ENCODE results near the gene ITGA7. TPM values are rescaled to one million over a fixed set of nuclear protein-coding genes. Genes with fewer than 3 reads are reported as not detected.

ITGA7 gene
- total RNA-seq, 1 donor from 2014 or later = 43.4 TPM

GRCh38 chr12:55718624-55719275, 11.0 kb upstream of the ITGA7 start:
- H3K27me3 Mint-ChIP-seq (ENCODE audit: insufficient read depth, low read depth) = peaks cover 18% of the 10 kb centered on the region
- H3K4me2 ChIP-seq = peak overlapping the region; percentile 79

GRCh38 chr12:55718015-55718414, 10.3 kb upstream of the ITGA7 start:
- H4K20me1 ChIP-seq (ENCODE audit: low read depth) = no peaks in the 10 kb centered on the region
- Mint-ChIP-seq H3K27ac (peak overlapping the region; percentile 97), H3K27me3 (ENCODE audit: insufficient read depth, low read depth) (peaks cover 20% of the 10 kb centered on the region), H3K36me3 (peaks cover 3% of the 10 kb centered on the region), H3K4me3 (peak overlapping the region; percentile 92), H3K9me3 (peaks cover 6% of the 10 kb centered on the region), H3K4me1 (peaks cover 41% of the 10 kb centered on the region)
- peaks cover 16% of the 10 kb centered on the region for H3K79me2 ChIP-seq (ENCODE audit: low read depth)
- H3K27ac ChIP-seq = peak overlapping the region; percentile 86
- H3K4me1 ChIP-seq = peaks cover 31% of the 10 kb centered on the region
- H3K4me2 ChIP-seq = peak overlapping the region; percentile 79
- peak; percentile 77 for DNase-seq (ENCODE audit: low spot score)
- peak overlapping the region; percentile 27 for H3K9ac ChIP-seq
- H3K9me3 ChIP-seq (ENCODE audit: low read depth) = no peaks in the 10 kb centered on the region
- no peaks in the 10 kb centered on the region for H3K36me3 ChIP-seq
- H3K4me3 ChIP-seq = peak overlapping the region; percentile 88
- TF ChIP-seq EZH2 (IDR thresholded peaks at IDR 0.05) (no peak), CTCF (IDR thresholded peaks at IDR 0.05) (no peak), EZH2phosphoT487 (IDR thresholded peaks at IDR 0.05) (no peak)
- H2AFZ ChIP-seq (replicated peaks) = no peak overlapping the region
- peaks cover 38% of the 10 kb centered on the region for H3F3A ChIP-seq (ENCODE audit: low read depth)
- no peaks in the 10 kb centered on the region for H3K27me3 ChIP-seq

More at GRCh38 chr12:55718624-55719275, 11.0 kb upstream of the ITGA7 start:
- Mint-ChIP-seq H3K4me3 (peak overlapping the region; percentile 92), H3K9me3 (peaks cover 6% of the 10 kb centered on the region), H3K27ac (peak overlapping the region; percentile 97), H3K4me1 (peaks cover 43% of the 10 kb centered on the region), H3K36me3 (peaks cover 6% of the 10 kb centered on the region)
- Histone ChIP-seq H3K9me3 (ENCODE audit: low read depth) (no peaks in the 10 kb centered on the region), H3K27ac (peak overlapping the region; percentile 86), H3K4me1 (peaks cover 31% of the 10 kb centered on the region), H3K9ac (peak overlapping the region; percentile 27), H3K79me2 (ENCODE audit: low read depth) (peaks cover 16% of the 10 kb centered on the region), H3F3A (ENCODE audit: low read depth) (peaks cover 45% of the 10 kb centered on the region), H2AFZ (replicated peaks) (no peak overlapping the region), H3K4me3 (peak overlapping the region; percentile 88), H3K27me3 (no peaks in the 10 kb centered on the region), H3K36me3 (no peaks in the 10 kb centered on the region), H4K20me1 (ENCODE audit: low read depth) (no peaks in the 10 kb centered on the region)
- no peak for DNase-seq (ENCODE audit: low spot score)
- no peak for TF ChIP-seq CTCF (IDR thresholded peaks at IDR 0.05)
- TF ChIP-seq EZH2phosphoT487 (IDR thresholded peaks at IDR 0.05) = no peak
- no peak for TF ChIP-seq EZH2 (IDR thresholded peaks at IDR 0.05)

DNA sequence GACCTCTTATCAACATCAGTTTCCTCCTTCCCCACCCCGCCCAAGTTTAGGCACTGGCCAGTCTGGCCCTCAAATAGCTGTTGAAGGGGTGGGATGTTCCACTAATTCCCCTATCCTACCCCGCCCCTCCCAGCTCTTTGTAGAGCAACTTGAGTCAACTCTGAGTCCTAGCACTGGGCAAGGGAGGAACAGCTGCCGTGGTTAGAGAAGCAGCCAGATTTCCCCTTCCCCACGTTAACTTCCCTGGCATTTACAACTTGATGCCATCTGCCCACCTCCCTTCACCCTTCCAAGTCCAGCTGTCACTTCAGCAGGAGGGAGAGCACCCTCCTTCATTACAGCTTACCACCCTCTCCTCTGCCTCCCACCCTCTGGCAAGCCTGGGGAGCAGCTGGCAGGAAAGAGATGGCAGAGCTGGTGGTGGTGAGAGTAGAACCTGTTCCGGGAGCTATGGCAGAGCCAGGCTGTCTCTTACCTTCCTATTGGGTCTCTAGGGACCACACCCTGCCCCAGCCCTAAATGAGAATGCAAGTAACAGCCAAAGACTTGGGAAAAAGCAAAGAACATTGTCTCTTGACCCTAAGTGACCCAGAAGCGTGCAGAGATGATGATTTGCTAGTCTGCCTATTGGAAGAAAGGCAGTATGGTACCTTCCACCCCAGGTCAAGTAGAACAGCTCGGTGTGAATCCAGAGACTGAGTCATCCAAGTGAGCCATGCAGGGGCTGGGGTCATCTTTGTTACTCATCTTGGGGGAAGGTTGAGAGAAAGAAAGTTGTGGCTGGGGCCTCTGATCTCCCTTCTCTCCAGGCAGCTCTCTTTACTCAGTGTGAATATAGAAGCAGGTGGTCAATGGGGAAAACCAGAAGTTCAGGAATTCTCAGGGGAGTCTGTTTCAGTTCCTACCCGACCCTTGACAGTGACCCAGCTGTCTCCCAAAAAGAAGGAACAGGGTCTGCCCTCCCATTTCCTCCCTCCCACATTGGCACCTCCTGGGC, 9.6 kb upstream of the ITGA7 start:
- TF ChIP-seq CTCF (IDR thresholded peaks at IDR 0.05) (no peak), EZH2phosphoT487 (IDR thresholded peaks at IDR 0.05) (no peak), EZH2 (IDR thresholded peaks at IDR 0.05) (no peak)
- Mint-ChIP-seq H3K4me1 (peaks cover 41% of the 10 kb centered on the region), H3K27me3 (ENCODE audit: insufficient read depth, low read depth) (peaks cover 20% of the 10 kb centered on the region), H3K4me3 (peak overlapping the region; percentile 92), H3K27ac (peak overlapping the region; percentile 63), H3K9me3 (peaks cover 6% of the 10 kb centered on the region), H3K36me3 (peaks cover 3% of the 10 kb centered on the region)
- Histone ChIP-seq H3K9me3 (ENCODE audit: low read depth) (no peaks in the 10 kb centered on the region), H3K4me2 (peak overlapping the region; percentile 79), H3K4me3 (peak overlapping the region; percentile 88), H3K27me3 (peaks cover 4% of the 10 kb centered on the region), H3K4me1 (peaks cover 31% of the 10 kb centered on the region), H2AFZ (replicated peaks) (peak overlapping the region; percentile 87), H4K20me1 (ENCODE audit: low read depth) (no peaks in the 10 kb centered on the region), H3K36me3 (no peaks in the 10 kb centered on the region), H3F3A (ENCODE audit: low read depth) (peaks cover 38% of the 10 kb centered on the region), H3K9ac (no peak overlapping the region), H3K27ac (peak overlapping the region; percentile 86), H3K79me2 (ENCODE audit: low read depth) (peaks cover 16% of the 10 kb centered on the region)
- peak; percentile 43 for DNase-seq (ENCODE audit: low spot score)

Data from neural progenitor cell (in vitro differentiated cells).